Right renal cortex interstitium (tissue), 3 donors: ENCODE results near the gene ZNF511. TPM values are rescaled to one million over a fixed set of nuclear protein-coding genes. Genes with fewer than 3 reads are reported as not detected.

ENCODE experiments used
- DNase-seq, 3 donors: peaks; one replicate each; pipeline ENCODE4 v3.0.0-alpha.2; 2013; ENCODE audit warnings: low read depth in 3 of 3, low spot score in 2 of 3
- polyA plus RNA-seq, 3 donors: library from polyadenylated mRNA; unstranded; fragments of 120-200 nt; gene quantifications; one replicate each; pipeline ENCODE4 v1.2.1, GENCODE V29; 2013; ENCODE audit not compliant: insufficient read length in 3 of 3

ZNF511 gene
- polyA plus RNA-seq, 3 donors = 33.1 to 42.2 (median 34.2) TPM

DNA sequence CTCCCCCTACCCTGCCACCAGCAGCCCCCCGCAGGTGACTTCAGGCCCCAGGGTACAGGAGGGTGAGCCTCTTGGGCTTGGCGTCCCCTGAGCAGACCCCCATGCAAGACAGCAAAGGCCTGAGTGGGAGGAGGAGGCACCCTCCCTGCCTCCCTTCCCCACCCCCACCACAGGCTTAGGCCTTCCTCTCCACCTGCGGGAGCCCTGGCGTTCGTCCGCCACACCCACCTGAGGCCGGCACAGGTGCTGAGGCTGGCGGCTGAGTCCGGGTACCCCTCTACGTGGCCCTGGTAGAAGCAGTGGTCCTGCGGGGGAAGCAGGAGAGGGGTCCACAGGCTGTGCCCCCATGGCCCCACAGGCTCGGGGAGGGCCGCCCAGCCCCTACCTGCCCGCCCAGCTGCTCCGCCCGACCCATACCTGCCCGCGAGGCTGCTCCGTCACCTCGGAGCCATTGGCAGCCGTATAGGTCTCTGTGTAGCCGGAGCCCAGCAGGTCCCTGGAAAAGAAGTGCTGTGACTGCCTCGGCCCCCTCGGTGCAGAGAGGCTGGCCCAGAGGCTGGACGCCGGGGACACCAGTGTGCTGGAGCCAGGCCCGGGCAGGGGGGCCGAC is 35.1 kb upstream of the ZNF511 start:
- no peak for DNase-seq

DNA sequence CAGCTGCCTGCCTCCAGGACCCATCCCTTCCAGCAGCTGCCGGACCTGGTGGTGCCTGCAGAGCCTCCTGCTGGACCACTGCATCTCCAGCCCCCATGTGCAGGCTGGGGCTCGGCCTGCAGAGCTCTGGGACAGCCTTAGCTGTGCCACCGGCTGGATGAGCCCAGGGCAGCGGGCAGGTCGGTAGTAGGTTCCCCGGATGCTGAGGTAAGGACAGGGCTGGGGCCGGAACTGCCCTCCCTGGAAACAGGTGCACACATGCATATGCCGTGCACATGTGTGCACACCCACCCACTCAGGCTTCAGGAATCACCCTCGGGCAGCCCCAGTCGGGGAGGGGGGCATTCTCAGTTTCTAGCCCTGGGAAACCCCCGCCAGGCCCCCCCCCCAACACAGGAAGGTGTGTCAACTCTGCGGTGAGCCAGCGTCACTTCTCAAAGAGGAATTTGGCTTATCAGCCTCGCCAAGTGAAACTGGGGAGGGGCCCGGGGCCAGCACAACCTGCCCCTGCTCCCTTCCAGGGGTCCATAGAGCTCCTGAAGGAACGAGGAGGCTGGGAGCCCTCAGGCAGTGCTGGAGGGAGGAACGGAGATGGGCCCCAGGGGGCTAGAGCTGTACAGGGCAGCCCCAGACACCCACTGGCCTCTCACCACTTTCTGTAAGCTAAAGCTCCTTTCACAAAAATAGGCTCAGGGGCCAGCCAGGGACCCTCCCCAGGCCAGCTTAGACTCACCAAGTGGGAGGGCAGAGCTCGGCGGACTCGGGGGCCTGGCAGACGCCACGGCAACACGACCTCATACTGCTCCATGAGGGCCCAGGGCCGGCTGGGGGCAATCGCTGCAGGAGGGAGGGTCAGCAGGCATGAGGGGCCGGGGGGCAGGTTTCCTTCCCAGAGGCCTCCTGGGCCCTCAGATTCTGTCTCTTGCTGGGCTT is 33.7 kb upstream of the ZNF511 start:
- no peak for DNase-seq

DNA sequence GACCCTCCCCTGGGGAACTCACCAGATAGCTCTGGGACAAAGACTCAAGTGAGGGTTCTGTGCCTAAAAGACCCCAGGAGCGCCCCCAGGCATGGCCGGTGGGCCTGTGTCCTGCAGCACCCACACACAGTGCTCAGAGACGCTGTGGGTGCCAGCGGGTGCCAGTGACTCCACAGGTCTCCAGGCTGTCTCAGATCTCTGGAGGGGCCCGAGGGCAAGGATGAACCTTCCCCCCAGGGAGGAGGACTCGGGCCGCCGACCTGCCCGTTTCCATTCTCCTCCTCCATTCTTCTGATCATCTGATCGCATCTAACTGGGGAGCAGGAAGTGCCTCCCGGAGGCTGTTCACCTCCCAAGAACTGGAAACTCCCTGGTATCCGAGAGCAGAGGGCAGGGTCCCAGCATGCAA is 33.0 kb upstream of the ZNF511 start:
- DNase-seq = no peak

DNA sequence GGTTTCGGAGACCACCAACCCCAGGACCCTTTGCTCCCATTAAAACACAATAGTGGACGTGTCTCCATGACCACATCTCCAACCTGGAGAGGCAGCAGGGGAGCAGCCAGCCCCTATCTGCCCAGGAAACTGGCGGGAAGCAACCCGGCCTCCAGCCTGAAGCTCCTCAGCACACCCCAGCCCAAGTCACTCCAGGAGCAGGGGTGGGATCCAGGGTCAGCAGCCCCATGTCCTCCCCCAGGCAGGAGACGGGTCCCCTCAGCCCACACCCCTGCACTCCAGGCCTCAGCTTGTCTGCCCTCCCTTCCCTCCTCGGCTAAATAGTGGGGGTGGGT is 32.6 kb upstream of the ZNF511 start:
- no peak for DNase-seq

DNA sequence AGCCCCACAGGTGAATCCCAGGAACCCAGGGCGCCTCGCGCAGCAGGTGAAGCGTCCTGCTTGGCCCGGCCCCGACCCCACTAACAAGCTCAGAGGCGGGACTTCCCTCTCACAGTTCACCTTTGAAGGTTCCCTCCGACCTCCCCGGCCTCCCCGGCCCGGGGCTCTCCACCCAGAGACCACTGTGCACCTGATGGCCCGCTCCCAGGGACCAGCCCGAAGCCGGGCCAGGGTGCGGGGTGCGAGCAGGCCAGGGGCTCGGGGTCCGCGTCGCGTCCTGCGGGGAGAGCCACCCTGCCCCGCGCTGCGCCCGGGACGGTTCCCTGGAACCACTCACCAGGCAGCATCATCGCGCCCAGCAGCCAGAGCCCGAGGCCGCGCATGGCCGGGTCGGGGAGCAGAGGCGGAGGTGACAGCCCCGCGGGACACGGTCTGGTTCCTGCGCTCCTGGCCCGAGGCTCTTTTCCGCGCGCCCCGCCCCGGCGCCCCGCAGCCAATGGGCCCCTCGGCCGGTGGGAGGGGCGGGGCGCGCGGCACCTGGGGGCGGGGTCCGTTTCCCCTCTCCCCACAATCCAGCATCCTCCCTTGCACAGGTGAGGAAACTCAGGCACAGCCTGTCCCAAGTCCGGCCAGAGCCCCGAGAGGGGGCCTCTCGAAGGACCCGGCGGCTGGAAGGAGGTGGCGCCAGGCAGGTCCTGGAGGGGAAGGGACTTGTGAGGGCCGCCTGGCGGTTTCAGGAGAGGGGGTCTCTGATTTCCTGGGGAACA is 32.1 kb upstream of the ZNF511 start, which contains the start of gene ADAM8:
Gene ADAM8 (minus strand): TSS at position 434 of the 767 bp plus-strand sequence. CDS start 51 bp downstream, at position 383.
- no peak for DNase-seq

- DNase-seq = no peak
Observed at GRCh38 chr10:133277277-133277992, 31.3 kb upstream of the ZNF511 start.

DNA sequence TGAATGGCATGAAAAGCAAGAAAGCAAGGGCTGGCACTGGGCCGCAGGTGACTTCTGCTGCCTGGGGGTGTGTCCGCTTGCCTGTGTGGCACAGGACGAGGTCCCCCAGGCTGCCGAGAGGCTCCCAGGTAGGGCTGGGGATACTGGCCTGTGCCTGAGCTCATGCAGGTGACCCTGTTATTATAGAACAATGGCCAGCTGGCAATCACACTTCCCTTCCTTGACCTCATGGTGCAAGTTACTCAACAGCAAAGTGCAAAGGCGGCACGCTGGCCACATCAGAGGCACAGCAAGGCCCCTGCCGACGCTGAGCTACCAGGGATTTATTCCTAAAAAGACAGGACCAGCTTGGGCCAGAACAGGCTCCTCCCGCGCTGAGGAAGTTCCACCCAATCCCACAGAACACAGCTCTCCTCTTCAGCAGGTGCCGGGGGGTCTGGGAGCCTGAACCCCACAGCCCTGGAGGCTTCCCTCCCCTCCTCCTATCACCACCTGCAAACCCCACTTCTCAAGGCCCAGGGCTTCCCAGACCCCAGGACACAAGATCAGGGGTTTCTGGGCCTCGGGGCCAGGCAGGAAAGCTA is 30.6 kb upstream of the ZNF511 start:
- no peak for DNase-seq

DNA sequence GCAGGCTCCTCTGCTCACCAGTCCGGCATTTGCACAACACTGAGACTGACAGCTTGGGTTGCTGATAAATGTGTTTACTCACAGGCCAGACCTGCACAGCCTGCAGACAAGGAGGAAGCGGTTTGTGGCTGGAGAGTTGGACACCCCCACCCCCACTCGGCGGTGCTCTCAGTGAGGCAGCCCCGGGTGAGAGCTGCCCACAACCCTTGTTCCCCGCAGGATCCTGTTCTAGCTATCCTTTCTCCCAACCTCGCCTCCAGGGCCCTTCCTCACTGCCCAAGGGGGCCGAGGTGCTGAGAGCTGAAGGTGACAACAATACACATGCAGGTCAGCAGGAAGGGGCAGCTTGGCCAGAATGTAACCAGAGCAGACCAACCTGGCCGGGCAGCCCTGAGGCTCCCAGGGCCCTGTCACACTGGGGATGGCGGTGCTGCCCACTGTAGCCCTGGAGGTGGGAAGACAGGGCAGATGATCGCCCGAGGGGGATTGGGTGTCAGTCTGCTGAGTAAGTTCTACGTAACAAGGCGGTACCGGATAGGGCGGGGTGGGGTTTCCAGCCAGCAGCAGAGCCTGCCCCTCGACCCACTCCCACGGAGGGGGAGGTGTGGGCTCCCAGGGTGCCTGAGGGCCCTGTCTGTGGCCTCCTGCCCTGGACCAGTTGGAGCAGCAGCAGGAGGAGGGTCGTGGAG is 30.0 kb upstream of the ZNF511 start:
- DNase-seq = no peak

DNA sequence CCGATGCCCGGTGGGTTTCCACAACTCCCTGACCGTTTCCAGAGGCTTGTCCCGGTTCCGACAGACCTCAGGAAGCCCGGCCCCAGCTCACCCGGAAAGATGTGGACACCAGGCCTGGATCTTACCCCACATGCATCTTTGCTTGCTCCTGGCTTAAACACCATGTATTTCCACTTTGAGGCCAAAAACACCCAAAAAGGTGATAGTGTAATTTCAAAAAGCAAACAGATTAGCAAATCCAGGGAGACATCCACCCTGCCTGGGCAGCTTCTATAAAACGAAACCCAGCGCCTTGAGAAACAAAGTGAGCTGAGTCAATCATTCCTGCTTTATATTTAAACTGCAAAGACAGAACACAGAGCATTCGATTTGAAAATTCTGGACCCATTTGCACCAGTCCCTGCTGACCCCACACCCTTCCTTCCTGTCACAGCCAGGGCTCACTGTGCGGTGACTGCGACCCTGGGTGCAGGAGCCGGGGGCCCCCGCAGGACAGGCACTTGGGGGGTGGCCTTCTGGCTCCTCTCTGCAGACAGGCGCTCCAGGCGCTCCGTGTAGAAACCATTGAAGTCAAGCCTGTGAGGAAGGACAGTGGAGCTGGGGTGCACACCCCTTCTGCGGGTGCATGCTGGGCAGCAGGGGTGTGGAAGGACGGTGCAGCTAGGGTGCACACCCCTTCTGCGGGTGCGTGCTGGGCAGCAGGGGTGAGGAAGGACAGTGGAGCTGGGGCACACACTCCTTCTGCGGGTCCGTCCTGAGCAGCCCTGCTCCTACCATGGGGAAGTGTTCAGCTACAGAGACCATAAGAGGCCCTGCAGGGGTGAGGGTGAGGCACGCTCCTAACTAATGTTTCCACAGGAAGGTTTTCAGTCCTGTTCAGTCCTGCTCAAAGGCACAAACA is 29.1 kb upstream of the ZNF511 start:
- DNase-seq = no peak

DNA sequence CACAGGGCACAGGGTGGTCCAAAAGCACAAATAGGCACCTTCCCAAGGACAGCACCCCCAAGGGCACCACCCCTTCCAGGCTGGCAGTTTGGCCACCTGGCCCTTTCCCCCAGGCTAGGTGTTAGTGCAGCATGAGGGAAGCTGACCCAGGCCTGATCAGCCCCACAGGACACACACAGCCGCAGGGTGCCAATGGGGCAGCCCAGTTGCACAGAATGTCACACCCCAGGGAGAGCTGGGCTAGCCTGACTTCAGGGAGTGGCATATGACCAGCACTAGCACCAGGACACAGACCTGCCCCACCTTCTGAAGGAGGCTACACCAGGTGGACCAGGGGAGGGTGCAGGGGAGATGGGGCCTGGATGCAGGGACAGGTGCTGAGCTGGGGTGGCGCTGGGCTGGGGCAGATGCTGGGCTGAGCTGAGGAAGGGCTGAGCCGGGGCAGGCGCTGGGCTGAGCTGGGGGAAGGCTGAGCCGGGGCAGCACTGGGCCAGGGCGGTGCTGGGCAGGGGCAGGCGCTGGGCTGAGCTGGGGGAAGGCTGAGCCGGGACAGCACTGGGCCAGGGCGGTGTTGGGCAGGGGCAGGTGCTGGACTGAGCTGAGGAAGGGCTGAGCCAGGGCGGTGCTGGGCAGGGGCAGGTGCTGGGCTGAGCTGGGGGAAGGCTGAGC is 28.2 kb upstream of the ZNF511 start:
- no peak for DNase-seq

GRCh38 chr10:133281084-133281483 is 27.6 kb upstream of the ZNF511 start:
- no peak for DNase-seq

DNA sequence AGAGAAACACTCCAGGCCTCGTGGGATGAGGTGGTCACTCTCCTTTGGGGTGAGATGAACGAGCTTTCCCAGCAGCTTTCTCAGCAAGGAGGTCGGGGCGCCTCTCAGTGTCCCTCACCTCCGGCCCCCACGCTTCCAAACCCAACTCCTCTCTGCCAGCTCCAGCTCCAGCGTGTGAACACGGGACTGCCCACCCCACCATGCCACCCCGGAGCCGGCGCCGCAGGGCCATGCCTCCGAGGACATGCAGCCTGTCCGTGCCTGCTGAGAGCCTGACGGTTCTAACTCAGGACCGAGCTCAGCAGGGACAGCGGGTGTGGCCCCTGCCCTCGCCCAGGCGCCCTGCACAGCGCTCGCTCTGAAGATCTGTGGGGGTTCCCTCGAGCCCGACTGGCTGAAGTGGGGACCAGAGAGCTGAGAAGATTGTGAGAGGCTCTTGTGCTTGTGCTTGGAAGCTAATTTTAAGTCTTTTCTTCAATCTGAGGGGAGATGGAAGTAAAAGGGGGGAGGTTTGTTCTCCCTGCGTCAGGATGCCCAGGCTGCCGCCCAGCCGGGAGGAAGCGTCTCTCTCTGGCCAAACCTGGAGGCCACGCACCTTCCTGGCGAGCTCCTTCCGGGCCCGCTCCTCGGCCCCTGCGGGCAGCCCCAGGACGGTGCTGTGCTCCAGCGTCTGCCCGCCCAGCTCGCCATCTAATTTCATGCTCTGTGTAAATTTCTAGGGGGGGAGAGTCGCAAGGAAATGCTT is 26.9 kb upstream of the ZNF511 start:
- no peak for DNase-seq

GRCh38 chr10:133282846-133283390 is 25.8 kb upstream of the ZNF511 start:
- DNase-seq = no peak

DNA sequence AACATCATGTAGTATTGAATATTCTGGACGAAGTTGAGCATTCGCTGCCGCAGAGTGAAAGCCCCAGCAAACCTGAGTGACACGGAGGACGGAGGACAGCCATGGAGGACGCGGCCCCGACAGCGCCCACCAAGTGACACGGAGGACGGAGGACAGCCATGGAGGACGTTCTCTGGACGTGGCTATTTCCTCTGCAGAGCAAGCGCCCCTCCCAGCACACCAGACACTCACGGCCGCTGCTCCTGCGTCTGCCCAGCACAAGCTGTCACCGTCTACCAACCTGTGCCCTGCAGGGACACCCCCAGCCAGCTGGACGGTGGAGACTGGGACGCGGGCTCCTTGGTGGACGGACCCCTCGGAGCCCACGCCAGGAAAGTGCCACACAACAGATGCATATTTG is 24.8 kb upstream of the ZNF511 start:
- no peak for DNase-seq

- DNase-seq = no peak
Observed at GRCh38 chr10:133285217-133285616, 23.5 kb upstream of the ZNF511 start.

GRCh38 chr10:133286366-133286765 is 22.3 kb upstream of the ZNF511 start:
- DNase-seq = no peak

DNA sequence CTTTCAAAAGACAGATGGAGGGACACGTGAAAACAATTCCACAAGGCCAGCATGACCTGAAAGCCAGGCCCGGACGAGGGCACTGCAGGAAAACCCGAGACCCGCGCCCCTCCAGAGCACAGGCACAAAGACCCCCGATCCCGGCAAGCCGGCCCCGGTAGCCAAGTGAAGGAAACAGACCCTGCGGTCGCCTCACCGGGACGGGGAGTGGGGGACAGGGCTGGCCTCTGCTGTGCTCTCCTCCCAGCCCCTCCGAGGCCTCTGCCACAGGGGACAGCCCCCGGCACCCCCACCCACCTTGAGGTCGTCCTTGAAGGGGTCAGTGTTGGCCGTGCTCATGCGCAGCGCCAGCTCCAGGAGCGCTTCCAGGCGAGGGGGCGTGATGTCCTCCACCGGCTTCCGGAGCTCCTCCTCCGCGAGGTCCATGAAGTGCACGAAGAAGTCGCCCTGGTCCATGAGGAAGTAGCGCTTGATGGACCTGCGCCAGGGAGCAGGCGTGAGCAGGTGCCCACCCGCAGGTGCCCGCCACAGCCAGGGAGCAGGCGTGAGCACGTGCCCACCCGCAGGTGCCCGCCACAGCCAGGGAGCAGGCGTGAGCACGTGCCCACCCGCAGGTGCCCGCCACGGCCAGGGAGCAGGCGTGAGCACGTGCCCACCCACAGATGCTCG is 20.7 kb upstream of the ZNF511 start:
- DNase-seq = no peak
